ENCODE measurements around the gene ZBTB49. TPM values are rescaled to one million over a fixed set of nuclear protein-coding genes. Genes with fewer than 3 reads are reported as not detected.
A peak's percentile ranks its signal among the peaks of the same experiment; 100 is the strongest.
"Not testable (repeated sequence)": the region's sequence is repeated elsewhere in the genome, so short reads cannot be mapped to it uniquely, and the experiment has no call there.

The ZBTB49 gene
- total RNA-seq, 1 donor from 2014 or later = 9.7 TPM

GRCh38 chr4:4248885-4249203, 41.2 kb upstream of the ZBTB49 start:
- H3K36me3 Mint-ChIP-seq = peaks cover 8% of the 10 kb centered on the region
- no peak for TF ChIP-seq CTCF (conservative IDR thresholded peaks at IDR 0.05)
- DNase-seq (ENCODE audit: extremely low spot score, unreplicated experiment) = no peak
- no peaks in the 10 kb centered on the region for H3K27me3 Mint-ChIP-seq
- H3K9me3 Mint-ChIP-seq = no peaks in the 10 kb centered on the region
- H3K4me3 Mint-ChIP-seq = peak overlapping the region; percentile 98
- peak overlapping the region; percentile 99 for H3K27ac Mint-ChIP-seq
- H3K4me1 Mint-ChIP-seq (ENCODE audit: unreplicated experiment) = peaks cover 18% of the 10 kb centered on the region

- DNase-seq (ENCODE audit: extremely low spot score, unreplicated experiment); H3K9me3 Mint-ChIP-seq; H3K36me3 Mint-ChIP-seq; H3K27me3 Mint-ChIP-seq: not testable (repeated sequence)
- Mint-ChIP-seq H3K4me1 (ENCODE audit: unreplicated experiment) (peaks cover 18% of the 10 kb centered on the region), H3K4me3 (peak overlapping the region; percentile 98), H3K27ac (peak overlapping the region; percentile 99)
These were observed 40.7 kb upstream of the ZBTB49 start for GRCh38 chr4:4249342-4249741.

GRCh38 chr4:4249866-4250265, 40.2 kb upstream of the ZBTB49 start:
- H3K27ac Mint-ChIP-seq = peak overlapping the region; percentile 2
- DNase-seq (ENCODE audit: extremely low spot score, unreplicated experiment) = no peak
- H3K4me3 Mint-ChIP-seq = peak overlapping the region; percentile 45
- peaks cover 7% of the 10 kb centered on the region for H3K36me3 Mint-ChIP-seq
- peaks cover 18% of the 10 kb centered on the region for H3K4me1 Mint-ChIP-seq (ENCODE audit: unreplicated experiment)
- TF ChIP-seq CTCF (conservative IDR thresholded peaks at IDR 0.05) = no peak
- no peaks in the 10 kb centered on the region for H3K9me3 Mint-ChIP-seq
- H3K27me3 Mint-ChIP-seq = peaks cover 4% of the 10 kb centered on the region

- Mint-ChIP-seq H3K36me3 (no peaks in the 10 kb centered on the region), H3K27me3 (peaks cover 15% of the 10 kb centered on the region), H3K27ac (no peak overlapping the region), H3K4me3 (no peak overlapping the region), H3K9me3 (no peaks in the 10 kb centered on the region), H3K4me1 (ENCODE audit: unreplicated experiment) (peaks cover 9% of the 10 kb centered on the region)
- no peak for DNase-seq (ENCODE audit: extremely low spot score, unreplicated experiment)
- TF ChIP-seq CTCF (conservative IDR thresholded peaks at IDR 0.05) = no peak
These were observed 35.9 kb upstream of the ZBTB49 start for GRCh38 chr4:4254199-4254598.

- peaks cover 15% of the 10 kb centered on the region for H3K27me3 Mint-ChIP-seq
- H3K9me3 Mint-ChIP-seq = no peaks in the 10 kb centered on the region
- TF ChIP-seq CTCF (conservative IDR thresholded peaks at IDR 0.05) = no peak
- no peak overlapping the region for H3K4me3 Mint-ChIP-seq
- peaks cover 12% of the 10 kb centered on the region for H3K4me1 Mint-ChIP-seq (ENCODE audit: unreplicated experiment)
- no peak overlapping the region for H3K27ac Mint-ChIP-seq
- no peaks in the 10 kb centered on the region for H3K36me3 Mint-ChIP-seq
- no peak for DNase-seq (ENCODE audit: extremely low spot score, unreplicated experiment)
These were observed 35.4 kb upstream of the ZBTB49 start for GRCh38 chr4:4254666-4255065.

- Mint-ChIP-seq H3K4me3 (no peak overlapping the region), H3K27ac (no peak overlapping the region), H3K36me3 (no peaks in the 10 kb centered on the region), H3K4me1 (ENCODE audit: unreplicated experiment) (peaks cover 14% of the 10 kb centered on the region), H3K9me3 (no peaks in the 10 kb centered on the region), H3K27me3 (peaks cover 15% of the 10 kb centered on the region)
- DNase-seq (ENCODE audit: extremely low spot score, unreplicated experiment) = no peak
- TF ChIP-seq CTCF (conservative IDR thresholded peaks at IDR 0.05) = no peak
These were observed 33.3 kb upstream of the ZBTB49 start for GRCh38 chr4:4256799-4257198.

GRCh38 chr4:4257705-4258104, 32.3 kb upstream of the ZBTB49 start:
- not testable (repeated sequence) for DNase-seq (ENCODE audit: extremely low spot score, unreplicated experiment); H3K4me3 Mint-ChIP-seq; H3K36me3 Mint-ChIP-seq; H3K27ac Mint-ChIP-seq; H3K9me3 Mint-ChIP-seq
- Mint-ChIP-seq H3K4me1 (ENCODE audit: unreplicated experiment) (peaks cover 14% of the 10 kb centered on the region), H3K27me3 (peaks cover 15% of the 10 kb centered on the region)

Data from type B pancreatic cell (in vitro differentiated cells).